Sigmoid colon (tissue), 4 donors: Measurements from ENCODE around the gene SAMD10.

ENCODE experiments used
- POLR2A ChIP-seq, 2 donors: fragments of 450-650 bp; IDR thresholded peaks; one replicate each; pipeline ENCODE4 v1.6.1; 2016; ENCODE audit warnings: antibody characterized with exemption in 2 of 2, mild to moderate bottlenecking in 2 of 2, moderate library complexity in 2 of 2
- POLR2AphosphoS5 ChIP-seq, 4 donors: sonication (generic); formaldehyde crosslinking; IDR thresholded peaks; one replicate each; pipeline ENCODE4 v1.6.1; 2017; ENCODE audit warnings: antibody characterized with exemption in 4 of 4
- TF ChIP-seq, protein P1 (sequence below), 4 experiments: fragments of 450-650 bp in 3 of 4; fragments of 200-600 bp in 1 of 4; IDR thresholded peaks; one replicate each; pipeline ENCODE4 v1.5.1; 2016 to 2019; ENCODE audit warnings: antibody characterized with exemption in 4 of 4, mild to moderate bottlenecking in 3 of 4, moderate library complexity in 2 of 4

DNA sequence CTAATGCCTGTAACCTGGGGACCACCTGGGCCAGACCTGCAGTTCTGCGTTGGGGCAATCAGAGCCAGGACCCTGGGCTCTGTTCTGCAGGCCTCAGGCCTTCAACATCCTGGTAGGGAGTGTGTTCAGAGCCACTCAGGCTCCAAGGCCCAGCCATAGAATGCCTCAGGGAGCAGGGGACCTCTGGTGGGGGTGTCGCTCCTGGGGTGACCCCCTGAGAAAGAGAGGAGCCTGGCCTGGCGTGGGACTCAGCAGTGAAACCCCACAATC lies 35.7 kb downstream of the SAMD10 start:
- TF ChIP-seq, protein P1, sequence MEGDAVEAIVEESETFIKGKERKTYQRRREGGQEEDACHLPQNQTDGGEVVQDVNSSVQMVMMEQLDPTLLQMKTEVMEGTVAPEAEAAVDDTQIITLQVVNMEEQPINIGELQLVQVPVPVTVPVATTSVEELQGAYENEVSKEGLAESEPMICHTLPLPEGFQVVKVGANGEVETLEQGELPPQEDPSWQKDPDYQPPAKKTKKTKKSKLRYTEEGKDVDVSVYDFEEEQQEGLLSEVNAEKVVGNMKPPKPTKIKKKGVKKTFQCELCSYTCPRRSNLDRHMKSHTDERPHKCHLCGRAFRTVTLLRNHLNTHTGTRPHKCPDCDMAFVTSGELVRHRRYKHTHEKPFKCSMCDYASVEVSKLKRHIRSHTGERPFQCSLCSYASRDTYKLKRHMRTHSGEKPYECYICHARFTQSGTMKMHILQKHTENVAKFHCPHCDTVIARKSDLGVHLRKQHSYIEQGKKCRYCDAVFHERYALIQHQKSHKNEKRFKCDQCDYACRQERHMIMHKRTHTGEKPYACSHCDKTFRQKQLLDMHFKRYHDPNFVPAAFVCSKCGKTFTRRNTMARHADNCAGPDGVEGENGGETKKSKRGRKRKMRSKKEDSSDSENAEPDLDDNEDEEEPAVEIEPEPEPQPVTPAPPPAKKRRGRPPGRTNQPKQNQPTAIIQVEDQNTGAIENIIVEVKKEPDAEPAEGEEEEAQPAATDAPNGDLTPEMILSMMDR (IDR thresholded peaks at IDR 0.05): no peak
- no peak for TF ChIP-seq POLR2A (IDR thresholded peaks at IDR 0.05)
- TF ChIP-seq POLR2AphosphoS5 (IDR thresholded peaks at IDR 0.05): no peak
